Thoracic aorta (tissue), 2 donors: ENCODE data around the gene ZNF165. TPM values are rescaled to one million over a fixed set of nuclear protein-coding genes. Genes with fewer than 3 reads are reported as not detected.
A peak's percentile ranks its signal among the peaks of the same experiment; 100 is the strongest.

Experiments
- ATAC-seq: fragments of 150-250 bp; one replicate; pipeline ENCODE4 v1.8.0; 2017; ENCODE audit warnings: low read depth; ENCODE audit not compliant: insufficient number of reproducible peaks, low FRiP score
- DNase-seq: peaks from one replicate; pipeline ENCODE4 v3.0.0-alpha.2; 2020; ENCODE audit warnings: low spot score
- H3K27ac ChIP-seq, 2 donors: fragments of 200-600 bp; sonication (generic); 1 replicate in 1 of 2; 2 replicates in 1 of 2; pipeline ENCODE4 v1.5.1; 2016; ENCODE audit warnings: mild to moderate bottlenecking in 2 of 2, moderate library complexity in 2 of 2
- H3K27me3 ChIP-seq: fragments of 200-600 bp; sonication (generic); replicated peaks from 2 replicates; pipeline ENCODE4 v1.6.0; 2016; ENCODE audit warnings: mild to moderate bottlenecking; ENCODE audit not compliant: insufficient read depth
- H3K36me3 ChIP-seq: fragments of 200-600 bp; sonication (generic); one replicate; pipeline ENCODE4 v1.5.1; 2016
- H3K4me1 ChIP-seq, 2 donors: fragments of 200-600 bp; sonication (generic); 1 replicate in 1 of 2; 2 replicates in 1 of 2; pipeline versions ENCODE4 v1.5.1 to v1.6.0; 2016; ENCODE audit warnings: low read depth in 2 of 2, mild to moderate bottlenecking in 1 of 2; ENCODE audit not compliant: control insufficient read depth in 1 of 2
- H3K4me3 ChIP-seq: fragments of 200-600 bp; sonication (generic); 2 replicates; pipeline ENCODE4 v1.5.1; 2016; ENCODE audit warnings: mild to moderate bottlenecking
- H3K9me3 ChIP-seq: fragments of 200-600 bp; sonication (generic); 2 replicates; pipeline ENCODE4 v1.5.1; 2016
- total RNA-seq, 2 donors: library from RNA; depleted of rRNA; stranded (reverse); fragments of >200 nt; gene quantifications; one replicate each; pipeline versions ENCODE4 v1.1.0 to v1.2.3, GENCODE V29; 2016
- TF ChIP-seq, protein P1 (sequence below): fragments of 200-600 bp; sonication (generic); IDR thresholded peaks from one replicate; pipeline ENCODE4 v1.5.1; 2019; ENCODE audit warnings: antibody characterized with exemption

ZNF165 gene
- total RNA-seq, 2 donors from 2014 or later, result 0.56 TPM; not detected in 1

DNA sequence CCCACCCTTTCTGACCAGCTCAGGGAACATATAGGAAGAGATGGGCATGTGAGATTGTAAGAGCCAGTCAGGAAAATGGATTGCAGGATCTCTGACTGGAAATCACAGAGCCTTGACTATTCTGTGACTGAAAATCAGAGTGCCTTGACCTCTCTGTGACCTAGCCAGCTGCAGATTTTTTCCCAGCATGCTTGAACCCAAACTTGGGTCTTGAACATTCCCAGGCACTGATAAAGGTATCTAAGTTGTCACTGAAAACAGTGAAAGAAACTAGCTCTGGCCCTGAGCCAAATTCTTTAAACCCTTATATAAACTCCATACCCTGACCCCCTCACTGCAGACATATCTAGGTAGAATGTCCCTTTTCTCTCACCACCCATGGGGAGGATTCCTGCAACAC lies 2.3 kb upstream of the ZNF165 start:
- Histone ChIP-seq H3K4me1 (peaks cover 0 to 12% of the 10 kb centered on the region in 2 donors), H3K27ac (no peak overlapping the region), H3K9me3 (no peaks in the 10 kb centered on the region), H3K27me3 (no peaks in the 10 kb centered on the region), H3K36me3 (no peaks in the 10 kb centered on the region), H3K4me3 (no peak overlapping the region)
- DNase-seq (no peak), ATAC-seq (no peak)
- TF ChIP-seq, protein P1, sequence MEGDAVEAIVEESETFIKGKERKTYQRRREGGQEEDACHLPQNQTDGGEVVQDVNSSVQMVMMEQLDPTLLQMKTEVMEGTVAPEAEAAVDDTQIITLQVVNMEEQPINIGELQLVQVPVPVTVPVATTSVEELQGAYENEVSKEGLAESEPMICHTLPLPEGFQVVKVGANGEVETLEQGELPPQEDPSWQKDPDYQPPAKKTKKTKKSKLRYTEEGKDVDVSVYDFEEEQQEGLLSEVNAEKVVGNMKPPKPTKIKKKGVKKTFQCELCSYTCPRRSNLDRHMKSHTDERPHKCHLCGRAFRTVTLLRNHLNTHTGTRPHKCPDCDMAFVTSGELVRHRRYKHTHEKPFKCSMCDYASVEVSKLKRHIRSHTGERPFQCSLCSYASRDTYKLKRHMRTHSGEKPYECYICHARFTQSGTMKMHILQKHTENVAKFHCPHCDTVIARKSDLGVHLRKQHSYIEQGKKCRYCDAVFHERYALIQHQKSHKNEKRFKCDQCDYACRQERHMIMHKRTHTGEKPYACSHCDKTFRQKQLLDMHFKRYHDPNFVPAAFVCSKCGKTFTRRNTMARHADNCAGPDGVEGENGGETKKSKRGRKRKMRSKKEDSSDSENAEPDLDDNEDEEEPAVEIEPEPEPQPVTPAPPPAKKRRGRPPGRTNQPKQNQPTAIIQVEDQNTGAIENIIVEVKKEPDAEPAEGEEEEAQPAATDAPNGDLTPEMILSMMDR, result no peak

DNA sequence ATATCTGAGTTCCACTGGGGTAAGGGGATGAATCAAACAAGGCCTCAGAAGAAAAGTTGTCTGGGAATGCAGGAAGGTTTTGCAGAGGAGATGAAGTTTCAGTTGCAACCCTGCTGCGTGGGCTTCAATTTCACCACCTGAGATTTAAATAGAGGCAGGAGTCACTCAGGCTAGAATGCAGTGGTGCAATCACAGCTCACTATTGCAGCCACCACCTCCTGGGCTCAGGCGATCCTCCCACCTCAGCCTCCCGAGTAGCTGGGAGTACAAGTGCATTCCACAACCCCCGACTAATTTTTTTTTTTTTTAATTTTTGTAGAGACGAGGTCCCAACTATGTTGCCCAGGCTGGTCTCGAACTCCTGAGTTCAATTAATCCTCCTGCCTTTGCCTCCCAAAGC lies 1.5 kb upstream of the ZNF165 start:
- no peak overlapping the region for H3K27ac ChIP-seq
- no peaks in the 10 kb centered on the region for H3K36me3 ChIP-seq
- no peak for ATAC-seq
- H3K9me3 ChIP-seq, result no peaks in the 10 kb centered on the region
- no peaks in the 10 kb centered on the region for H3K27me3 ChIP-seq
- H3K4me3 ChIP-seq, result no peak overlapping the region
- DNase-seq, result no peak
- peaks cover 0 to 12% of the 10 kb centered on the region in 2 donors for H3K4me1 ChIP-seq
- TF ChIP-seq, protein P1, result no peak

GRCh38 chr6:28080631-28081485 lies 490 bp downstream of the ZNF165 start:
- TF ChIP-seq, protein P1, result no peak
- DNase-seq (peak; percentile 71), ATAC-seq (peak; percentile 96)

GRCh38 chr6:28081486-28081751 lies 1.1 kb downstream of the ZNF165 start:
- Histone ChIP-seq H3K27me3 (no peaks in the 10 kb centered on the region), H3K9me3 (no peaks in the 10 kb centered on the region), H3K27ac (peak overlapping the region; percentile 73 to 88), H3K36me3 (no peaks in the 10 kb centered on the region), H3K4me3 (peak overlapping the region; percentile 77), H3K4me1 (peaks cover 0 to 12% of the 10 kb centered on the region in 2 donors)
- ATAC-seq (no peak), DNase-seq (no peak)
- TF ChIP-seq, protein P1, result no peak

More at GRCh38 chr6:28080631-28081485, 490 bp downstream of the ZNF165 start:
- Histone ChIP-seq H3K27ac (peak overlapping the region; percentile 73 to 88), H3K4me1 (peaks cover 0 to 12% of the 10 kb centered on the region in 2 donors), H3K4me3 (peak overlapping the region; percentile 77), H3K9me3 (no peaks in the 10 kb centered on the region), H3K36me3 (no peaks in the 10 kb centered on the region), H3K27me3 (no peaks in the 10 kb centered on the region)

GRCh38 chr6:28082939-28083338 lies 2.6 kb downstream of the ZNF165 start:
- H3K27me3 ChIP-seq, result no peaks in the 10 kb centered on the region
- H3K36me3 ChIP-seq, result no peaks in the 10 kb centered on the region
- ATAC-seq, result no peak
- no peak overlapping the region for H3K27ac ChIP-seq
- H3K4me3 ChIP-seq, result no peak overlapping the region
- peaks cover 0 to 12% of the 10 kb centered on the region in 2 donors for H3K4me1 ChIP-seq
- no peak for DNase-seq
- H3K9me3 ChIP-seq, result no peaks in the 10 kb centered on the region
- TF ChIP-seq, protein P1, result no peak
